ENCODE results near the gene ARL2. TPM values are rescaled to one million over a fixed set of nuclear protein-coding genes. Genes with fewer than 3 reads are reported as not detected.
A peak's percentile ranks its signal among the peaks of the same experiment; 100 is the strongest.

Gene ARL2
- polyA plus RNA-seq, 1 donor (not counting 4 experiments of a cell fraction or from before 2014, with no cell fraction given), result 77.8 TPM

DNA sequence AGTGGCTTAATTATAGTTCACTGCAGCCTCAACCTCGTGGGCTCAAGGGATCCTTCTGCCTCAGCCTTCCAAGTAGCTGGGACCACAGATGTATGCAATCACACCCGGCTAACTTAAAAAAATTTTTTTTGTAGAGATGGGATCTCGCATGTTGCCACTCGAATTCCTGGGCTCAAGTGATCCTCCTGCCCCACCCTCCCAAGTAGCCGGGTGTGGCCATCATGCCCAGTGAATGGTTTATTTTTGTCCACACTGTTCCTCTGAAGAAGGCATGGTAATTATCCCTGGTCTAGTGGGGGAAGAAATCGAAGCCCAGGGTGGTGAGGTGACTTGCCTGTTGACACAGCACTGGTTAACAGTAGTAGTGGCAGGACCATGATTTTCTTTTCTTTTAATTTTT lies 28.9 kb downstream of the ARL2 start:
- TF ChIP-seq, protein P1, sequence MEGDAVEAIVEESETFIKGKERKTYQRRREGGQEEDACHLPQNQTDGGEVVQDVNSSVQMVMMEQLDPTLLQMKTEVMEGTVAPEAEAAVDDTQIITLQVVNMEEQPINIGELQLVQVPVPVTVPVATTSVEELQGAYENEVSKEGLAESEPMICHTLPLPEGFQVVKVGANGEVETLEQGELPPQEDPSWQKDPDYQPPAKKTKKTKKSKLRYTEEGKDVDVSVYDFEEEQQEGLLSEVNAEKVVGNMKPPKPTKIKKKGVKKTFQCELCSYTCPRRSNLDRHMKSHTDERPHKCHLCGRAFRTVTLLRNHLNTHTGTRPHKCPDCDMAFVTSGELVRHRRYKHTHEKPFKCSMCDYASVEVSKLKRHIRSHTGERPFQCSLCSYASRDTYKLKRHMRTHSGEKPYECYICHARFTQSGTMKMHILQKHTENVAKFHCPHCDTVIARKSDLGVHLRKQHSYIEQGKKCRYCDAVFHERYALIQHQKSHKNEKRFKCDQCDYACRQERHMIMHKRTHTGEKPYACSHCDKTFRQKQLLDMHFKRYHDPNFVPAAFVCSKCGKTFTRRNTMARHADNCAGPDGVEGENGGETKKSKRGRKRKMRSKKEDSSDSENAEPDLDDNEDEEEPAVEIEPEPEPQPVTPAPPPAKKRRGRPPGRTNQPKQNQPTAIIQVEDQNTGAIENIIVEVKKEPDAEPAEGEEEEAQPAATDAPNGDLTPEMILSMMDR (optimal IDR thresholded peaks at IDR 0.05 in 1 of 3, IDR thresholded peaks at IDR 0.05 in 1 of 3, conservative IDR thresholded peaks at IDR 0.05 in 1 of 3; ENCODE audit: extremely low read depth in 1 of 3, insufficient read depth in 2 of 3, low read length in 3 of 3), result no peak
- no peak for TF ChIP-seq EZH2 (IDR thresholded peaks at IDR 0.05; ENCODE audit: low read length)
- dilution Hi-C loops (cut with MboI; ENCODE audit: extremely low pct_ligation_motif_present, low sequenced_read_pairs), result no loop called here
- no peak overlapping the region for H3K4me3 ChIP-seq (ENCODE audit: control insufficient read depth in 2 of 3, extremely low read depth in 1 of 3, insufficient read depth in 2 of 3, low read depth in 1 of 3, low read length in 3 of 3)
- FAIRE-seq (no peak), DNase-seq (ENCODE audit: low read depth, low spot score) (no peak)
- no peak overlapping the region for H2AFZ ChIP-seq (ENCODE audit: control insufficient read depth, low read length)
- peak overlapping the region; percentile 16 for H3K4me2 ChIP-seq (ENCODE audit: control insufficient read depth, extremely low read depth, insufficient read depth, low read depth, low read length)
- H4K20me1 ChIP-seq (ENCODE audit: control insufficient read depth, extremely low read depth, insufficient read depth, low read length), result no peaks in the 10 kb centered on the region
- no peak overlapping the region for H3K9ac ChIP-seq (ENCODE audit: control insufficient read depth, extremely low read depth, insufficient read depth, low read length)
- peaks cover 5% of the 10 kb centered on the region for H3K79me2 ChIP-seq (ENCODE audit: control insufficient read depth, insufficient read depth, low read length)
- H3K9me1 ChIP-seq (ENCODE audit: control insufficient read depth, extremely low read depth, insufficient read depth, low read length), result no peaks in the 10 kb centered on the region
- no peaks in the 10 kb centered on the region for H3K27me3 ChIP-seq (ENCODE audit: control insufficient read depth, extremely low read depth, insufficient read depth, low read length)
- peaks cover 20% of the 10 kb centered on the region for H3K4me1 ChIP-seq (ENCODE audit: control insufficient read depth, extremely low read depth, insufficient read depth, low read length)
- no peak overlapping the region for H3K27ac ChIP-seq (ENCODE audit: control insufficient read depth, insufficient read depth, low read length)
- H3K9me3 ChIP-seq (ENCODE audit: control insufficient read depth, low read depth, low read length), result no peaks in the 10 kb centered on the region
- peaks cover 3 to 7% of the 10 kb centered on the region in 2 experiments for H3K36me3 ChIP-seq (ENCODE audit: control insufficient read depth in 2 of 2, extremely low read depth in 1 of 2, insufficient read depth in 2 of 2, low read length in 2 of 2)

DNA sequence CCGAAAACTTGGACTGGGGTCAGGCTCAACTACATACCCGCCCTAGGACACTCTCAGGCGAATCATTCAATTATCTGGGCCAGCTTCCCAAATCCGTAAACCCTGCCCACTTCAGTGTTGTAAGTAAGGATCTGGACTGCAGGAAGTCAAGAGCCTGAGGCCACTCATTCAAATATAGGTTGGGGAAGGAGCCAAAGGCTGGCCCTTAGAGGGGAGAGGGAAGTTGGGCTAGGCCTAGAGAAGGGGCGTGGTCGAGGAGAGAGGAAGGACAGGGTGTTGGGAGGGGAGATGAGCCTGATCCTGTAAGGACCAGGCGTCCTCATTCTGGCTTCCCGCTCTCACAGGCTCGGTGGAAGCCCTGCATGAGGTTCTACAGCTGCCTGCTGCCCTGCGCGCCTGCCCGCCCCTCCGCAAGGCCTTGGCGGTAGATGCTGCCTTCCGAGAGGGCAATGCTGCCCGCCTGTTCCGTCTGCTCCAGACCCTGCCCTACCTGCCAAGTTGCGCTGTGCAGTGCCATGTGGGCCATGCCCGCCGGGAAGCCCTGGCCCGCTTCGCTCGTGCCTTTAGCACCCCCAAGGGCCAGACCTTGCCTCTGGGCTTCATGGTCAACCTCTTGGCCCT lies 30.0 kb downstream of the ARL2 start:
- Histone ChIP-seq H3K4me3 (ENCODE audit: control insufficient read depth in 2 of 3, extremely low read depth in 1 of 3, insufficient read depth in 2 of 3, low read depth in 1 of 3, low read length in 3 of 3) (no peak overlapping the region), H3K27ac (ENCODE audit: control insufficient read depth, insufficient read depth, low read length) (no peak overlapping the region), H3K4me2 (ENCODE audit: control insufficient read depth, extremely low read depth, insufficient read depth, low read depth, low read length) (no peak overlapping the region), H3K27me3 (ENCODE audit: control insufficient read depth, extremely low read depth, insufficient read depth, low read length) (no peaks in the 10 kb centered on the region), H3K79me2 (ENCODE audit: control insufficient read depth, insufficient read depth, low read length) (peaks cover 5% of the 10 kb centered on the region), H3K9ac (ENCODE audit: control insufficient read depth, extremely low read depth, insufficient read depth, low read length) (no peak overlapping the region), H3K4me1 (ENCODE audit: control insufficient read depth, extremely low read depth, insufficient read depth, low read length) (peaks cover 20% of the 10 kb centered on the region), H4K20me1 (ENCODE audit: control insufficient read depth, extremely low read depth, insufficient read depth, low read length) (no peaks in the 10 kb centered on the region), H2AFZ (ENCODE audit: control insufficient read depth, low read length) (no peak overlapping the region), H3K36me3 (ENCODE audit: control insufficient read depth in 2 of 2, extremely low read depth in 1 of 2, insufficient read depth in 2 of 2, low read length in 2 of 2) (peaks cover 3 to 7% of the 10 kb centered on the region in 2 experiments), H3K9me3 (ENCODE audit: control insufficient read depth, low read depth, low read length) (no peaks in the 10 kb centered on the region), H3K9me1 (ENCODE audit: control insufficient read depth, extremely low read depth, insufficient read depth, low read length) (no peaks in the 10 kb centered on the region)
- TF ChIP-seq, protein P1 (optimal IDR thresholded peaks at IDR 0.05 in 1 of 3, IDR thresholded peaks at IDR 0.05 in 1 of 3, conservative IDR thresholded peaks at IDR 0.05 in 1 of 3; ENCODE audit: extremely low read depth in 1 of 3, insufficient read depth in 2 of 3, low read length in 3 of 3), result no peak
- TF ChIP-seq EZH2 (IDR thresholded peaks at IDR 0.05; ENCODE audit: low read length), result no peak
- FAIRE-seq (no peak), DNase-seq (ENCODE audit: low read depth, low spot score) (no peak)
- dilution Hi-C loops (cut with MboI; ENCODE audit: extremely low pct_ligation_motif_present, low sequenced_read_pairs), result no loop called here
